GM23248 (cell line): Measurements from ENCODE around the gene MTMR6.

ENCODE experiments used
- EZH2 ChIP-seq: fragments of 200-600 bp; sonication (generic); IDR thresholded peaks from 2 replicates; pipeline ENCODE4 v1.6.1; 2018; ENCODE audit warnings: antibody characterized with exemption, mild to moderate bottlenecking; ENCODE audit not compliant: insufficient read depth, poor library complexity, severe bottlenecking
- EZH2phosphoT487 ChIP-seq: fragments of 200-600 bp; sonication (generic); IDR thresholded peaks from 2 replicates; pipeline ENCODE4 v1.6.1; 2018; ENCODE audit warnings: antibody characterized with exemption, moderate library complexity, mild to moderate bottlenecking, low read depth; ENCODE audit not compliant: insufficient read depth

GRCh38 chr13:25215253-25215575 lies 72.1 kb downstream of the MTMR6 start:
- TF ChIP-seq EZH2 (no peak), EZH2phosphoT487 (no peak)
